GM21723 (cell line): ENCODE data around the gene ANGPTL8.

Experiments used
- ATAC-seq: cut with Tn5 transposase; IDR thresholded peaks from one replicate; pipeline ENCODE4 v1.9.1; 2021; ENCODE audit warnings: mild to moderate bottlenecking, moderate library complexity; ENCODE audit not compliant: unreplicated experiment

Gene ANGPTL8

DNA sequence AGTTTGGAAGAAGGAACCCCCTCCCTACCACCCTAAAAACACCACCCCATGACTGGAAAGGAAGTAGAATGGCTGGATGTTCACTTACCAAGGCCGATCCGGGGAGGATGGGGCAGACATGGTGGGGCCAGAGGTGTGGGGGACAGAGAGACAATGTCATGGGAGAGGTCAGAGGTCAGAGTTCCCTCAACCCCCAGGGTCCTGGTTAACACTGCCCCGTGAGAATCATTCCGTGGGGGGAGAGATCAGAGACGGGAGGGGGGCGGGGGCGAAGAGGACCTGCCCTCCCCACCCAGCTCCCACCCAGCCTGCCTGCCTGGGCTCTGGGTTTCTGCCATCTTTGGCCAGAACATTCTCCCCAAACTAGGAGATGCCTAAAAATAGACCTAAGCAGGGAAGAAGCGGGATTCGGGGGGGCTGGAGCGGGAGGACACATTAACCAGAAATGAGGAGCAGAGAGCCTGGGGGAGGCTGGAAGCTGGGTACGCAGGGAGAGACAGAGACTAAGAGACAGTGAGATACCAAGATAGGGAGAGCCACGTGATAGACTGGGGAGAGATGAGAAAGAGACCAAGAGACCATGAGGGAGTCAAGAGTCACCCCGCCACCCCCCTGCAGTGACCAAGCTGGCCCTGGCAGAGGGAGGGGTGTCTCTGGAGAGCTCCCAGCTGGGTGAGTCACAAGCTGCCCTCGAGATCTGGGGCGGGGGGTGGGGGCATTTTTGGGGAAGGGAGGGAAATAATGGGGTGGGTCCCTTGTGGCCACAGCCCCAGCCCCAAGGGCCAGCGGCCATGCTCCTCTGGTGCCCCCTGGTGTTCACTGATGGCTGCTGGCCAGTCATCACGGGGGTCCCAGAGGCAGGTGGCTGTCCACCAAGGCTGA lies 36.0 kb upstream of the ANGPTL8 start:
- ATAC-seq, result no peak

DNA sequence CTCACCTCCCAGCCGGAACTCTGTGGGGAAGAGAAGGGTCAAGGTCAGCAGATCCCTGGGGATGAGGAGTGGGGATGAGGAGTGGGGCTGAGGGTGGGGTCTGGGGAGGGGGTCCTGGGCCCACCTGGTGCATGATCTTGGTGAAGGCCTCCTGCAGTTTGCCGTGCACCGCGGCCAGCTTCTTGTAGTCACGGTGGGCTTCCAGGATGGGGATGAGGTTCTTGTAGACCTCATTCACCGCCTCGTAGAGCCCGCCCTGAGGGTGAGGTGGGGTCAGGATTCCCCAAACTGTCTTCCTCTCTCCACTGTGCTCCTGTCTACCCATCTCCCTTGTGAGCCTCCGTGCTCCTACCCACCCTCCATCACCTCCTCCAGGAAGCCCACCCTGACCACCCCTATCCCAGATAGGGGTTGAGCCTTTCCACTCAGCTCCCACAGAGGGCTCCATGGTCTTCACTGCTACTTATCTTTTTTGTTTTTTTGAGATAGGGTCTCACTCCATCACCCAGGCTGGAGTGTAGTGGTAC lies 35.3 kb upstream of the ANGPTL8 start:
- ATAC-seq, result no peak

- no peak for ATAC-seq
These were observed 34.5 kb upstream of the ANGPTL8 start for GRCh38 chr19:11204943-11205349.

DNA sequence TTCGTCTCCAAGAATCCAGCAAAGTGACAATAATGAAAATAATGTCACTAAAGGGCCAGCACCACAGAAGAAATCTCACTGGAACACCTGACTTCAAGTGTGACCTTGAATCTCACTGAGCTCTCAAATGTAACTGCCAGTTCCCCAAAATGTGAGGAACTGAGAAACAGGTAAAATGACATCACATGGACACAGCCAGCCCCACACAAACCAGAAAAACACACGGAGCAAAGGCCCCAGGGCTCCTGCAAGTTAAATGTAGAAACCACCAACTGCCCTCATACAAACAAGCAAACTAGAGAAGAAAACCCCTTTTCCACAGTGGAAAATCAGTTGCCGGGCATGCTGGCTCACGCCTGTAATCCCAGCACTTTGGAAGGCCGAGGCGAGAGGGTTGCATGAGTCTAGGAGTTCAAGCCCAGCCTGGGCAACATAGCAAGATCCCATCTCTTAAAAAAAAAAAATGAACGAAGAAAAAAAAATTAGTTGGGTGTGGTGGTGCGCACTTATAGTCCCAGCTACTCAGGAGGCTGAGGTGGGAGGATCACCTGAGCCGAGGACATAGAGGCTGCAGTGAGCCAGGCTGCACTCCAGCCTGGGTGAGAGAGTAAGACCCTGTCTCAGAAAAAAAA lies 33.4 kb upstream of the ANGPTL8 start:
- no peak for ATAC-seq

DNA sequence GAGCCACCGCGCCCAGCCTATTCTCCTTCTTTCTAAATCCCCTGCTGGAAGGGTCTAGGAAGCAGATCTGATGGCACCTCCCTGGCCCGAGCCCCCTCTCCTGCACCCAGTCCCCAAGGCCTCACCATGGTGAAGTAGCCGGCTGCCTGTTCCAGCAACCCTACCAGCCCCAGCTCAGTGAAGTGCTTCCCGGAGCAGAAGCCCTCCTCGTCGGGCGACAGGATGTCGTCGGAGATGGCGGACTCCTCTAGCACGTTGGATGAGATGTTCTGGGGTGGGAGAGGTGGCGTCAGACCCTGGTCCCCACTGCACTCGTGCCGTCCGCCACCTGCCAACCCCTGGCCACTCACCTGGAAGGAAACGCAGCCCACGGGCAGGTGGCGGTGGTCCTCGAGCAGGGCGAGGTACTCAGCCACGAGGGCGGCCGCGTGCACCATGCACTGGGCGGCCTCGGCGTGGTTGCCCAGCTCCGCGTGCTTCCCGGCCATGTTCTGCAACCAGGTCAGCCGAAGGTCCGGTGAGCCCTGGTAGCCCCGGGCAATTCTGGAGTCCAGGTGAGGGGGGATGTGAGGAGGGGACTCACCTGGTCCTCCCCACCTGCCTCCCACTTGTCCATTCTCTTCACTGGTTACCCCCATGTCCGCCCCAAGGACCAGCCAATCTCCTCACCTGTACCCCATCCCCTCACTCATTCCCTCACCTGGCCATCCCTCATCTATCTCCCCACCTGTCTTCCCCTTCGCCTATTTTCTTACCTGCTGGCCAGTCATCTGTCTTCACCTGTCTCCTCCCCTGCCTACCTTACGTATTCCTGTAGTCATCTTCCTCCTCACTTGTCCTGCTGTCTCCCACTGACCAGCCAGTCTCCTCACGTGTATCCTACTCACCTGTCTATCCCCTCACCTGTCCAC lies 30.6 kb upstream of the ANGPTL8 start:
- no peak for ATAC-seq

DNA sequence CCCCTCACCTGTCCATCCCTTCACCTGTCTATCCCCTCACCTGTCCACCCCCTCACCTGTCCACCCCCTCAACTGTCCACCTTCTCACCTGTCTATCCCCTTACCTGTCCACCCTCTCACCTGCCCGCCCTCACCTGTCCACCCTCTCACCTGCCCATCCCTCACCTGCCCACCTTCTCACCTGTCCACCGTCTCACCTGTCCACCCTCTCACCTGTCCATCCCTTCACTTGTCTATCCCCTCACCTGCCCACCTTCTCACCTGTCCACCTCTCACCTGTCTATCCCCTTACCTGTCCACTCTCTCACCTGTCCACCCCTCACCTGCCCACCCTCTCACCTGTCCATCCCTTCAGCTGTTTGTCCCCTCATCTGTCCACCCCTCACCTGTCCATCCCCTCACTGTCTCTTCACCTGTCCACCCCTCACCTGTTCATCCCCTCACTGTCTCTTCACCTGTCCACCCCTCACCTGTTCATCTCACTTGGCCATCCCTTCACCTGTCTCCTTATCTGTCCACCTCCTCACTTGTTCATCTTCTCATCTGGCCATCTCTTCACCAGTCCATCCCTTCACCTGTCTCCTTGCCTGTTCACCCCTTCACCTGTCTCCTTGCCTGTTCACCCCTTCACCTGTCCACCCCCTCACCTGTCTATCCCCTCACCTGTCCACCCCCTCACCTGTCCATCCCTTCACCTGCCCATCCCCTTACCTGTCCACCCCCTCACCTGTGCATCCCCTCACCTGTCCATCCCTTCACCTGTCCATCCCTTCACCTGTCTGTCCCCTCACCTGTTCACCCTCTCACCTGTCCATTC lies 29.4 kb upstream of the ANGPTL8 start:
- no peak for ATAC-seq

DNA sequence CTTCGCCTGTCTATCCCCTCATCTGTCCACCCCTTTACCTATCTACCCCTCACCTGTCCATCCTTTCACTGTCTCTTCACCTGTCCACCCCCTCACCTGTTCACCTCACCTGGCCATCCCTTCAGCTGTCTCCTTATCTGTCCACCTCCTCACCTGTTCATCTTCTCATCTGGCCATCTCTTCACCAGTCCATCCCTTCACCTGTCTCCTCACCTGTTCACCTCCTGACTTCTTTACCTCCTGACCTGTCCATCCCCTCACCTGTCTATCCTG lies 28.8 kb upstream of the ANGPTL8 start:
- ATAC-seq, result no peak

- no peak for ATAC-seq
These were observed 25.0 kb upstream of the ANGPTL8 start for GRCh38 chr19:11214387-11214786.

GRCh38 chr19:11221082-11221598 lies 18.3 kb upstream of the ANGPTL8 start:
- no peak for ATAC-seq

DNA sequence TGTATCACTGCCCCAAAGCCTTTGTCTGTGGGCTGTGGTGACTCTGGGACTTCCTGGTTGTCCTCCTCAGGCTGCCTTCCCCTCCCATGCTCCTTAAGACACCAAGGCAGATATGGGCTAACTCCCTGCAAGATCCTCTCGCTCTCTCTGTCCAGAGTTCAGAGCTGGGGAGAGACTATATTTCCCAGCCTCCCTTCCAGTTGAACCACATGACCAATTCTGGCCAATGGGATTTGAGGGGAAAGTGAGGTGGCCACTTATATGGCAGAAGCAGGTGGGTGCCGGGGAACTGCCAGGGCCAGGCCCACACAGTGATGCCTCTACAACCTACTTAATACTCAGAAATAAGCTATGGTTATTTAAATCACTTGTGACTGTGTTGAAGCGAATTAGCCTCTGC lies 16.2 kb upstream of the ANGPTL8 start:
- no peak for ATAC-seq

- ATAC-seq, result no peak
These were observed 15.0 kb upstream of the ANGPTL8 start for GRCh38 chr19:11224429-11224828.

GRCh38 chr19:11225172-11225571 lies 14.2 kb upstream of the ANGPTL8 start:
- ATAC-seq, result no peak

- no peak for ATAC-seq
These were observed 13.6 kb upstream of the ANGPTL8 start for GRCh38 chr19:11225815-11226214.

- ATAC-seq, result no peak
These were observed 12.7 kb upstream of the ANGPTL8 start for GRCh38 chr19:11226716-11227166.

- ATAC-seq, result no peak
These were observed 12.1 kb upstream of the ANGPTL8 start for GRCh38 chr19:11227195-11227886.

GRCh38 chr19:11230621-11231386 lies 8.6 kb upstream of the ANGPTL8 start:
- no peak for ATAC-seq

DNA sequence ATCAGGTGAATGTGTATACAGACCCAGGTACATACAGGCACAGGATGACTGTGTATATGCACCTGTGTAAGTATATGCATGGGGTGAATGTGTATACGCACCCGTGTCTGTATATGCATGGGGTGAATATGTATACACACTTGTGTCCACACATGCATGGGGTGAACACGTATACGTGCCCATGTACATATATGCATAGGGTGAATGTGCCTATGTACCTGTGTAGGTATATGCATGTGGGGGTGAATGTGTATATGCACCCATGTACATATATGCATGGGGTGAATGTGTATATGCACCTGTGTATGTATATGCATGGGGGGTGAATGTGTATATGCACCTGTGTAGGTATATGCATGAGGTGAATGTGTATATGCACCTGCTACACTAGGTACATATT lies 6.9 kb upstream of the ANGPTL8 start:
- ATAC-seq, result no peak

DNA sequence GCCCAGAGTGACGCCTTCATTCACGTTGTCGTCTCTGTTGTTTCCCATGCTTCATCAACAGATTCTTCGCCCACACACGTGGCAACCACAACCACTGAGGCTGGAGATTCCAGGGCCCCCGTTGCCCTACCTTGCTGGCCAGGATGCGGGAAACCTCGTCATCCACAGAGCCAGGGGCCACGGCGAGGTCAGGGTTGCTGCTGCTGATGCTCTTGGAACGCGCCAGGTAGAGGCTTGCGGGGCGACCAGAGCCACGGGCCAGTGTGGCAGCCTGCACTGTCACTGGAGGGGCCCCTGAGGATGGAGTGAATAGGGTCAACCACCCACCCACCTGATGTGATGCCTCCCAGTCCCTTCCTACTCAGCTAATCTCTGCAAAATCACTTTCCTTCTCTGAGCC lies 6.3 kb upstream of the ANGPTL8 start:
- no peak for ATAC-seq
